ENCODE results near the gene BCCIP.

BCCIP gene

DNA sequence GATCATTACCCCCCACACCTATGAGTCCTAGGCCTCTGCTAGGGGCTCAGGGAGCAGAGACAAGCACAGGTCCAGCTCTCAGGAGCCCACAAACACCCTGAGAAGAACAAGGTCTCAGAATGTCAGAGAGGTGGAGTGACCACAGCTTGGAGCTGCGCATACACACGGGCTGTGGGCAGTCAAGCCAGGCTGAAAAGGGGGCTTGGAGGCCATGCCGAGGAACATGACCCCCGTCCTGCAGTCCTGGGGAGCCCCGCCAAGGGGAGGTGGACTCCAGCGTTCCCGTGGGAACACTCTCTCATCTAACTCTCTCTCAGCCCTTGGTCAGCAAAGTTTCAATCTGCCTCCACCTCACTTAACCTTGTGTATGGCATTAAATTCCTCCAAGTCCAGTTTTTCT, 39.9 kb upstream of the BCCIP start:
- TF ChIP-seq, protein P1, sequence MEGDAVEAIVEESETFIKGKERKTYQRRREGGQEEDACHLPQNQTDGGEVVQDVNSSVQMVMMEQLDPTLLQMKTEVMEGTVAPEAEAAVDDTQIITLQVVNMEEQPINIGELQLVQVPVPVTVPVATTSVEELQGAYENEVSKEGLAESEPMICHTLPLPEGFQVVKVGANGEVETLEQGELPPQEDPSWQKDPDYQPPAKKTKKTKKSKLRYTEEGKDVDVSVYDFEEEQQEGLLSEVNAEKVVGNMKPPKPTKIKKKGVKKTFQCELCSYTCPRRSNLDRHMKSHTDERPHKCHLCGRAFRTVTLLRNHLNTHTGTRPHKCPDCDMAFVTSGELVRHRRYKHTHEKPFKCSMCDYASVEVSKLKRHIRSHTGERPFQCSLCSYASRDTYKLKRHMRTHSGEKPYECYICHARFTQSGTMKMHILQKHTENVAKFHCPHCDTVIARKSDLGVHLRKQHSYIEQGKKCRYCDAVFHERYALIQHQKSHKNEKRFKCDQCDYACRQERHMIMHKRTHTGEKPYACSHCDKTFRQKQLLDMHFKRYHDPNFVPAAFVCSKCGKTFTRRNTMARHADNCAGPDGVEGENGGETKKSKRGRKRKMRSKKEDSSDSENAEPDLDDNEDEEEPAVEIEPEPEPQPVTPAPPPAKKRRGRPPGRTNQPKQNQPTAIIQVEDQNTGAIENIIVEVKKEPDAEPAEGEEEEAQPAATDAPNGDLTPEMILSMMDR (IDR thresholded peaks at IDR 0.05; ENCODE audit: low read depth, low read length): no peak
- TF ChIP-seq POLR2A (IDR thresholded peaks at IDR 0.05; ENCODE audit: extremely low read depth, insufficient read length) (no peak), MYC (IDR thresholded peaks at IDR 0.05; ENCODE audit: low read depth, low read length) (no peak)
- TF ChIP-seq, protein P2, sequence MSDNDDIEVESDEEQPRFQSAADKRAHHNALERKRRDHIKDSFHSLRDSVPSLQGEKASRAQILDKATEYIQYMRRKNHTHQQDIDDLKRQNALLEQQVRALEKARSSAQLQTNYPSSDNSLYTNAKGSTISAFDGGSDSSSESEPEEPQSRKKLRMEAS (IDR thresholded peaks at IDR 0.05; ENCODE audit: low read depth, low read length): no peak
- DNase-seq (ENCODE audit: low read depth): no peak
- H3K4me3 ChIP-seq (ENCODE audit: low read depth, low read length): no peak overlapping the region

DNA sequence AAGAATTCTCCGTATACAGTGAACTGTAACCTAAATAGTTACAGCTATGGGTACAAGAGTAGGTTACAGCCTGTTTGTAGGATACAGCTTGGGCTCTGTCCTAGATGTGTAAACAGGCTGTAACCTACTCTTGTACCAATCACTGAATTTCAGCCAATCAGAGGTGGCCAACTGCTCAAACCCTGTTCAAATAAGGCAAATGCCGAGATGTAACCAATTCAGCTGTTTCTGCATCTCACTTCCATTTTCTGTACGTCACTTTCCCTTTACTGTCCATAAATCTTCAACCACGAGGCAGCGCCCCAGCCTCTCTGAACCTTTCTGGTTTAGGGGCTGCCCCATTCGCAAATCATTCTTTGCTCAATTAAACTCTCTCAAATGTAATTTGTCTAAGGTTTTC, 39.4 kb upstream of the BCCIP start:
- no peak for DNase-seq (ENCODE audit: low read depth)
- no peak overlapping the region for H3K4me3 ChIP-seq (ENCODE audit: low read depth, low read length)

DNA sequence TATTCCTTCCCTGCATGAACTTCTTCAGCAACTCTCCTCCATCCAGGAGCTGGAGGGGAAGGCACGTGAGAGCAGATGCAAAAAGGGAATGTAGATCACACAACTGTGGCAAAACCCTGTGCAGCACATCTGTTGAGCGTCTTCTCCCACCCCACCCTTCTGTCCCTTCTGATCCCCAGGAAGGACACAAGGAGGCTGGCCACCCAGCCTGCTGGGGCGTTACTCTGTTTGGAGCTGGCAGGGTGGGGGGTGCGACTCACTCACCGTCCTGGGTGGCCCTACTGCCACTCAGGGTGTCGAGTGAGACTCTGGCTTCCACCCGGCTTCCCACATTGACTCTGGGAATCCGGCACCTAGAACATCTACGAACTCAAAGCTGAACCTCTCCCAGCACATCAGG, 37.6 kb upstream of the BCCIP start:
- no peak for DNase-seq (ENCODE audit: low read depth)
- TF ChIP-seq POLR2A (IDR thresholded peaks at IDR 0.05; ENCODE audit: extremely low read depth, insufficient read length): no peak
- TF ChIP-seq, protein P1 (IDR thresholded peaks at IDR 0.05; ENCODE audit: low read depth, low read length): no peak
- TF ChIP-seq, protein P2 (IDR thresholded peaks at IDR 0.05; ENCODE audit: low read depth, low read length): no peak
- no peak for TF ChIP-seq MYC (IDR thresholded peaks at IDR 0.05; ENCODE audit: low read depth, low read length)
- no peak overlapping the region for H3K4me3 ChIP-seq (ENCODE audit: low read depth, low read length)

More for the DNA sequence above, 39.4 kb upstream of the BCCIP start:
- no peak for TF ChIP-seq POLR2A (IDR thresholded peaks at IDR 0.05; ENCODE audit: extremely low read depth, insufficient read length)
- TF ChIP-seq MYC (IDR thresholded peaks at IDR 0.05; ENCODE audit: low read depth, low read length): no peak
- TF ChIP-seq, protein P2 (IDR thresholded peaks at IDR 0.05; ENCODE audit: low read depth, low read length): no peak

DNA sequence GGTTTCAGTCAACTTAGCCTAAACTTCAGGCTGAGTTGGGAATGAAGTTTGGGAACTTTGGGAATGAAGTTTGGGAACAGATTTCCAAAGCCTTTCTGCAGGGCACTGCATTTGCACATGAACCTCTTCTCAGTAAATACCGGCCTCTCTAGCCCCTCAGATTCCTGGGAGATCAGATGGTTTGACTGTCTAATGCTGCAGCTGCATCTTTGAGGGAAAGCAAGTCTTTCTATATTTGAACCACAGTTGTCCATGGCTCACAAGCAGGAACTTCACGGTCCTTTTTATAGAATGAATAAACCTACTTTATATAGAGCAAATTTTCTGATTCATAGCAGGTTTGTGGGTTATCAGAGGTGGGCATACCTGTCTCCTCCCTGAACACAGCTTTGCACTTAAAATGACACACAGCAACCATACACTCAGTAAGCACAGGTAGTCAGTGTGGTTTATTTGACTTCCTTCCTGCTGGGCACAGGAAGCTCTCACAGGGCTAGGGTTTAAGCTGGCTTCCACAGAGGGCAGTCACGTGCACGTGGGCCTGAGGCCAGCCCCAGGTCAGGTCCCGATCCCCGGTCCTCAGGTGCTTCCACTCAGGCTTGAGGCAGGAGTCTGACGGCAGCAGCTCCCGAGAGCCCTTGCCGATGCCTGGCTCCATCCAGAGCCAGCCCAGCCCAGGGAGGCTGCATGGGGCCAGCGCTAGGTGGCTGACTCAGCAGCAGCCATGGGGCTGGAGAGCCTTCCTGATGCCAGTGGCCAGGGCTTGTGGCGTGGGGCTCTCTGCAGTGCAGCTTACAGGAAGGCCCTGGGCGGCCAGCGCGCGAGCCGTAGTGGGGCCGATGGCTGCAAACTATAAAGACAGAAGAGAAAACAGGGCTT, 35.0 kb upstream of the BCCIP start:
- no peak overlapping the region for H3K4me3 ChIP-seq (ENCODE audit: low read depth, low read length)
- TF ChIP-seq, protein P1 (IDR thresholded peaks at IDR 0.05; ENCODE audit: low read depth, low read length): no peak
- TF ChIP-seq MYC (IDR thresholded peaks at IDR 0.05; ENCODE audit: low read depth, low read length) (no peak), POLR2A (IDR thresholded peaks at IDR 0.05; ENCODE audit: extremely low read depth, insufficient read length) (no peak)
- TF ChIP-seq, protein P2 (IDR thresholded peaks at IDR 0.05; ENCODE audit: low read depth, low read length): no peak
- no peak for DNase-seq (ENCODE audit: low read depth)

DNA sequence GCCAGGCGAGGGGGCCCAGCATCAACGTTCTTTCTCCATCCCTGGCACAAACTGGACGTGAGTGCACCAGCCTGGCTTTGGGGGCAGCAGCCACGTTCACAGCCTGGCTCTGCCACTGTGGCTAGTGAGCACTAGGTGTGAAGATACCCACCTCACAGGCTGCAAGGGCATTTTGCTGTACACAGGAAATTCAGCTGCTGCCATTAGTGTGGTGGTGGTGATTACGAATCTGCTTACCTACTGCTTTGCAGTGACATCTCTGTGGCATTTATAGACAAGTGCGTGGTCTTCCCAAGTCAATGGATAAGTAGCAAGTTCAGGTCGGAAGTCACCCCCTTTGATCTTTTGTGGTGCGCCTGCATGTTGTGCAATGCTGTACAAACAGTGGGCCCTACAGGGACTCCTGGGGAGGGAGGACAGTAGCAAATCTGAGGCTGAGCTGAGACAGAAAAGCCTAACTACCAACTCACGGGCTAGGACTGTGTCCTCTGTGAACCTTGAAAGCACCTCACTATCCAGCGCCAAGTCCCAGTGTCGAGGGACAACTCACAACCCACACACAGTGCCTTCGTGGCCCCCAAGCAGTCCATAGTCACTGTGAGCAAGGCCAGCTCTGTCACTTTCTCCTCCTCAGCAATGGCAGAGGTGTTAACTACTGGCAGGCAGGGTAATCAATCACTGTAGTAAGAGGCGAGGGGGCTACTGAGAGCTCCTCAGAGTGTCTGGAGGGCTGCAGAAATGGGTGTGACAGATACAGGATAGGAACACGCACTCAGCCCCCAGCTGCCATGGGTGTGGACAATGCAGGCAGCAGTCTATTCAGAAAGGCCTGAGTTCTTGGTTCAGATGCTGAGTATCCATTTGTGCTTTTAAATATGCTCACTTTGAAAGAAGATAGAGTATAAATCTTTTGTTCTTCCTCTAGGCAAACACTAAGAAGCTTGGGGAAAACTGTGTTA, 30.7 kb upstream of the BCCIP start:
- DNase-seq (ENCODE audit: low read depth): no peak
- TF ChIP-seq, protein P1 (IDR thresholded peaks at IDR 0.05; ENCODE audit: low read depth, low read length): no peak
- TF ChIP-seq POLR2A (IDR thresholded peaks at IDR 0.05; ENCODE audit: extremely low read depth, insufficient read length) (no peak), MYC (IDR thresholded peaks at IDR 0.05; ENCODE audit: low read depth, low read length) (no peak)
- TF ChIP-seq, protein P2 (IDR thresholded peaks at IDR 0.05; ENCODE audit: low read depth, low read length): no peak
- no peak overlapping the region for H3K4me3 ChIP-seq (ENCODE audit: low read depth, low read length)
